ENCODE results near the gene FMNL2. TPM values are rescaled to one million over a fixed set of nuclear protein-coding genes. Genes with fewer than 3 reads are reported as not detected.
"Not testable (repeated sequence)": the region's sequence is repeated elsewhere in the genome, so short reads cannot be mapped to it uniquely, and the experiment has no call there.

FMNL2 gene
- polyA plus RNA-seq, 4 donors = 87.2 to 123 (median 98.3) TPM

DNA sequence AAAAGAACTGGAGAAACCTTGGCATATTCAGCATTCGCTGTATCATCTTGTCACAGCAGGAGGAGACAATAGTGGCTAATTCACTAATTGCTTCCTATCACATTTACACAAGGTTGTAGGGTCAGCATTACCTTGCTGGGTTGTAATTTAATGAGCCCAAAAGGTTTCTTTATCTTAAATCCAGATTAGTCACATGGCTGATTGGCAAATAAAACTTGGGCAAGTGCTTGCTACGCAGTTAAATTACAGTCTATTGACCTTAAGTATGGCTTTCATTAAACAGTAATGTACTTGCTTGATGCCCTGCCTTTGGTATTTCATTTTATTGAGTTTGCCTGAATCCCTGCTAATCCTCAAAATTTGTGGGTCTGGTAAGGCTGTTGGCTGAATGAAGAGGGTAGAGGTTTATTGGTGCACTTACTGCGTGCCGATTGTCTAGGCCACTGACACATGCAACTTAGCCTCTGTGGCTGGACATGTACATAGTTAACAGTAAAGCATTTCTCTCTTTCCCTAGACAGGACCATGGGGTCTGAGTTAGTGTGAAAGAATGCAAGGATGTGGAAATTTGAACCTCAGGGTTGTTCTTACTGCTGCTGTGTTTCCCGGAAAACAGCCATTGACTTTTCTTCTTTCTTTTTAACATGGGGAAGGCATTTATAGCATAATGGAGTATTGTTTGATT lies 34.3 kb downstream of the FMNL2 start:
- DNase-seq (ENCODE audit: low read depth in 4 of 4, low spot score in 2 of 4) = no peak

DNA sequence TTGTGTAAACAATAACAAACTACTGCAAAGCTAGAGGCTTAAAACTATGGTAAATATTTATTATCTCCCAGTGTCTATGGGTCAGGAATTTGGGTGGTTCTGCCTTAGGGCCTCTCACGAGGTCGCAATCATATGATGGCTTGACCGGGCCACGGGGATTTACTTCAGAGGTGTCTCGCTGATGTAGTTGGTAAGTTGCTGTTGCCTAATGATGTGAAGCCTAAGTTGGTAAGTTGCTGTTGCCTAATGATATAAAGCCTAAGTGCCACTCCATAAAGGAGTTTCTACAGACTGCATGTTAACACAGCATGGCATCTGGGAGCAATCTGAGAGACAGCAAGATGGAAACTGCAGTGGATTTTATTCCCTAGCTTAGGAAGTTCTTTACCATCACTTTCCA lies 35.8 kb downstream of the FMNL2 start:
- DNase-seq (ENCODE audit: low read depth in 4 of 4, low spot score in 2 of 4) = no peak

DNA sequence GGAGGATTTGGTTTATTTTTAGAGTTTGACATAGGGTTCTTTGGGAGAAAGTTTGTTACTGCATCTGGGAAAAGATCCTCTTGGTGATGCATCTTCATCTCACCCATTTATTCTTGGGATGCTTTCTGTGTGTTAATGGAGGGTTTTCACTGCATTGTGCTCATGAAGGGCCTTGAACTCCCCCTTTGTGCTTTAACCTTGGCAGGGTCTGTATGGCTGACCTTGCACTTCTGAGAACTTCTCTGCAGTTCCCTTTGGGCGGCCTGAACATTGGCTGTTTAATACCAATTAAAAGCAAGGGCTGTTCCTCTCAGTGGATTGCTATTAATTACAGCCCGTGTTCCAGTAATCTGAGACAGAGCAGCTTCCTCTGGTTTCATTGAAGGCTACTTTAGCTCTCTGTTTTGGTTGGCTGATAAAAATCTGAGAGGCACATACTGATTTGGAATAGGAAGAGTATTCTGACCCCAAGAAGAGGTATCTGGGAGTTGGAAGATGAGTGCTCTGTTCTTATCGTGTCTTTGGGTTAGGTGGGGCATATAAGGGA lies 37.5 kb downstream of the FMNL2 start:
- no peak for DNase-seq (ENCODE audit: low read depth in 4 of 4, low spot score in 2 of 4)

DNA sequence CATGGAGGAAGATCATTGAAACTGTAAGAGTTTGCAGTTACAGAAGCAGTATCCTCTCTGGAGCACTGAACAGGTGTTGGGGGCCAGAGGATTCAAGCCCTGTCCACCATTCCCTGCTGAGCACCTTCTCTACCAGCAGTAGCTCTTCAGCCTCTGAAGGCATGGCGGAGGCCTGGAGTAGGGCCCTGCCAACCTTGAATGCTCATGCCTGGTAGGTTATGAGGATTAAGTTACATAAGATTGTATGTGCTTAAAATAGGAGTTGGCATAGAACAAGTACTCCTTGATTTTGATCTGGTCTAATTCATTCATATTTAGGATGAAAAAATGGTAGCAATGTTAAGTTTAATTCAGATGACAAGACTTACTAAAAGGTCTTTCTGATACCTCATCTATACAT lies 40.2 kb downstream of the FMNL2 start:
- DNase-seq (ENCODE audit: low read depth in 4 of 4, low spot score in 2 of 4) = no peak

- DNase-seq (ENCODE audit: low read depth in 4 of 4, low spot score in 2 of 4) = no peak
These were observed 41.4 kb downstream of the FMNL2 start for GRCh38 chr2:152376385-152376784.

GRCh38 chr2:152376968-152377367 lies 42.0 kb downstream of the FMNL2 start:
- no peak for DNase-seq (ENCODE audit: low read depth in 4 of 4, low spot score in 2 of 4)

- DNase-seq (ENCODE audit: low read depth in 4 of 4, low spot score in 2 of 4) = no peak
These were observed 44.1 kb downstream of the FMNL2 start for GRCh38 chr2:152379089-152379488.

- no peak for DNase-seq (ENCODE audit: low read depth in 4 of 4, low spot score in 2 of 4)
These were observed 45.5 kb downstream of the FMNL2 start for GRCh38 chr2:152380261-152381055.

DNA sequence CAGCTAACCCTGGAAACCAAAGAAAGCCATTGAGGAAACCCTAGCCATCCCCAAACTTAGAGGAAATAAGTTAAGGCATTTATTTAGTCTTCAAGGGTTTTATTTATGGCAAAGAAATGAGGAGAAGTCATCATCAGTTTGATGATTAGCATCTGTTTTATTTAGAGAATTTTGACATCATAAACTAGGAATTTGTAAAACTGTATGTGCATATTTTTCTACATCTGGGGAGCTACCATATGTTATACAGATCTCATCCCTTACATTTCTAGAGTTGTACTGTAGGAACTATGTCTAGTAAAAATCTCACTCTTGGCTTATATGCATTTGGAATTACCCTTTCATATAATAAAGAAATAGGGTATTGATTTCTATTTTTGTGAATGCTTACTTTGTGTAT lies 48.7 kb downstream of the FMNL2 start:
- no peak for DNase-seq (ENCODE audit: low read depth in 4 of 4, low spot score in 2 of 4)

DNA sequence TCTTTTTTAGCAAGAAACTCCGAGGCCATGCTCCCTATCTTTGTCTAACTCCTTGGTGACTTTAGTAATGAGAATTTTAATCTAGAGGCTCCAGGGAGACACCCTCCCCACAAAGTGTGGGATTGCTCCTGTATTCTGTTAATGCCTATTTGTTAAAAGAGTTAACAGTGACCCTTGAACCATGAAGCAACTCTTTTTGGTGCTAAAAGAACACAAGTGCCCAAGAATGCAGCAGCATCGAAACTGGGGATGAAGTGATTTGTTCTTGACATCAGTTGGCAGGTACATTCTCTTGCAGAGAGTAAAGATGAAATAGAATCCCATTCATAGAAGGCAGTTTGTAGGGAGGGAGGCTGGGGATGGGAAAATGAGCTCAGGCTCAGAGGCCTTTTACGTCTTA lies 50.0 kb downstream of the FMNL2 start:
- no peak for DNase-seq (ENCODE audit: low read depth in 4 of 4, low spot score in 2 of 4)

DNA sequence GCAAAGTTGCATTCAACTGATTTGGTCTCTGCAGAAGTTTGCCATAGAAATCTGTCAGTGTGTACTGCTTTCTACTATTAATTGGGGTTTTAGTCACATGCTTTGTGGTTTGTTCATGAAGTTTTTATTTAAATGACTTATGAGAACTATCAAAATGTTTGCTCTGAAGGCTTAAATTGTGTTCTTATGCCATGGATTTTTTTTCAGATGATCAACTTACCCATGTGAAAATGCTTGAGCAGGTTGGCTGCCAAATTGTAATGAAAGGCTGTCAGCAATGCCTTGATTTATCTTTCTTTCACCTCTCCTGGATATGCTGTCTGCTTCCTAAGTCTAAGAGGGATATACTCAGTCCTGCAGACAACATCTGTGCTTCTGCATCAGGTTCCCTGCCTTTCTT lies 50.7 kb downstream of the FMNL2 start:
- DNase-seq (ENCODE audit: low read depth in 4 of 4, low spot score in 2 of 4) = no peak

DNA sequence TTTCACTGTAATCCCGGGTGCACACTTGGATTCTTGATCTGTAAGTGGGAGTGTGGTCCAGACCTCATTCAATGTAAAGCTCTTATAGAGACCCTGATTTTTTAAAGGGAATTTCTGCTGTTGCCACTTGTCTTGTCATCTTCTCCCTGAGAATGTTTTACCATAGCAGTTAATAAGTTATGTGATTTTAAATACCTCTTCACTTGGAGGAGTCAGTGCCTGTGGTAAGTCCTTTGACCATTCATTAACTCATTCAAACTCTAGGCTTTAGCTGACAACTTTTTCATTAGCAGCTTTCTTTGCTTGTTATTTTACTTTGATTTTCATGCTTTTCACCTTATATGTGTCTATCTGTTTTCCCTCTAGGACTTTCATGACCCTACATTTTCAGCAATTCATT lies 51.3 kb downstream of the FMNL2 start:
- DNase-seq (ENCODE audit: low read depth in 4 of 4, low spot score in 2 of 4) = no peak

DNA sequence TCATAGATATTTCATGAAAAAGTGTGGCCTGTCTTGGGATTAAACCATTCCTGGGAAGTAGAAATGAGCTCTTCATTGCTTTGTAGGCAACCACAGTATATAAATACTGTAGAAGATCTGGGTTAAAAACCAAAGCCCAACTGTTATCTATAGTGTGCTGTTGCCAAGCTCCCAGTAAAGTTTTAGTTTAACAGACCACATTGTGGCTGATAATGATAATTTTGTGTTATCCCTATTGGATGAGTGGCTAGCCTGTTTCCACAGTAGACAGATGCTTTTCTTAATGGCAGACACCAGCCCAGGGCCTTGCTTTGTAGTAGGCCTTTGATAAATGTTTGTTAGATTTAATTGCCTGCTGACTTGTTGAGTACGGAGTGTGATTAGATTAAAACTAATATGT lies 52.1 kb downstream of the FMNL2 start:
- no peak for DNase-seq (ENCODE audit: low read depth in 4 of 4, low spot score in 2 of 4)

DNA sequence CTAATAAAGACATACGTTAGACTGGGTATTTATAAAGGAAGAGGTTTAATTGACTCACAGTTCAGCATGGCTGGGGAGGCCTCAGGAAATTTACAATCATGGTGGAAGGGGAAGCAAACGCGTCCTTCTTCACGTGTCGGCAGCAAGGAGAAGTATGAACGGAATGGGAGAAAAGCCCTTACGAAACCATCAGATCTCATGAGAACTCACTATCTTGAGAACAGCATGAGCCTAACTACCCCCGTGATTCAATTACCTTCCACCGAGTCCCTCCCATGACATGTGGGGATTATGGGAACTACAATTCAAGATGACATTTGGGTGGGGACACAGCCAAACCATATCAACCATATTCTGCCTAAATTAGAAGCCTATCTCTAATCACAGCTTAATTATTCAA lies 53.3 kb downstream of the FMNL2 start:
- not testable (repeated sequence) for DNase-seq (ENCODE audit: low read depth in 4 of 4, low spot score in 2 of 4)

GRCh38 chr2:152389483-152389882 lies 54.5 kb downstream of the FMNL2 start:
- no peak for DNase-seq (ENCODE audit: low read depth in 4 of 4, low spot score in 2 of 4)

DNA sequence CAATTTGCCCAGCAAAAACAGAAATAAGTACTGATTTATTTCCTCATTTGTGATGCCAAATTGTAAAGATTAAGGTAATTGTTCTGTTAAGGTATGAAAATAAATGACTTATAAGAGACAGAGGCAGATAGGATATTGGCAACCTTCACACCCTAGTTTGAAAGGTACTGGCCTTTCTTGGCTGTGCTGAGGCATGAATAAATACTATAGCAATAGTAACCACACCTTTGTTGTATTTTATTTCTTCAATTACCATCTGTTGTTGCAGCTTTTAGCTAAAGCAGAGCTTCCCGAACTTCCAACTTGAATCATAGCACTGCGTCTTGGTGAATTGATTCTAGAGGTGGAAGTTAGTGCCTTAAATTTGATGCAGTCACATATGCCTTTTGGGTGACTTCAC lies 55.9 kb downstream of the FMNL2 start:
- no peak for DNase-seq (ENCODE audit: low read depth in 4 of 4, low spot score in 2 of 4)

DNA sequence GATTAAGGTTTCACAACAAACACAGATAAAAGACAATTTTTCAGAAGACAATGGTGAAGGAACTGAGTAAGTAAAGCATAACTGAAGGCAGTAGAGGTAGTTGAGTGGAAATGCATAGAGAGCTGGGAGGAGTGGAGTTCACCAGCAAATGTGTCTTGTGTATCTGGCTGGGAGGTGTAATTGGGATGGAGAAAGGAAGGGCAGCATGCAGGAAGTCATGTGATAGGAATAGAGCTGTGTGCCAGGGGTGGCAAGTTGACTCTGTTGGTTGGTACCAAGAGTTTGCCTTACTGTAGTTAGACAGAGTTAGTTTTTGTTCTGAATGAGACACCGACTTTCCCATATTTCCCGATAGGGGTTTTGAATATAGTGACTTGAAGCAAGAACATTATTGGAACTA lies 56.3 kb downstream of the FMNL2 start:
- no peak for DNase-seq (ENCODE audit: low read depth in 4 of 4, low spot score in 2 of 4)

GRCh38 chr2:152393377-152393776 lies 58.4 kb downstream of the FMNL2 start:
- no peak for DNase-seq (ENCODE audit: low read depth in 4 of 4, low spot score in 2 of 4)

DNA sequence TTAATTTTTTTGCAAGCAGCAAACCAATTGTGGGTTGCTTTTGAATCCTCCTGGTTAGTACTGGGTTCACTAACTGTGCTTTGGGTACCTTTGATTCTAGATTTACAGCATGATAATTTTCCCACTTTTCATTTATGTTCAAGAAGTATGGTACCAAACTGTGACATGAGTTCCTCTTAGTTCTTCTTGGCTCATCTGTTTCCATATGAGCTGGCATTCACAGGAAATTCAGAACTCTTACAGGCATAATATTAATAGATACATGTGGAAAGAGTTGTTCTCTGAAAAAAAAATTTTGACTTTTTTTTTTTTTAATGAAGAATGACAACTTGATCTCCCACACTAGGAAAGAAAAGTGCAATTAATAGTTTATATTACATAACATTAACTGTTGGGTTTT lies 59.4 kb downstream of the FMNL2 start:
- DNase-seq (ENCODE audit: low read depth in 4 of 4, low spot score in 2 of 4) = no peak

DNA sequence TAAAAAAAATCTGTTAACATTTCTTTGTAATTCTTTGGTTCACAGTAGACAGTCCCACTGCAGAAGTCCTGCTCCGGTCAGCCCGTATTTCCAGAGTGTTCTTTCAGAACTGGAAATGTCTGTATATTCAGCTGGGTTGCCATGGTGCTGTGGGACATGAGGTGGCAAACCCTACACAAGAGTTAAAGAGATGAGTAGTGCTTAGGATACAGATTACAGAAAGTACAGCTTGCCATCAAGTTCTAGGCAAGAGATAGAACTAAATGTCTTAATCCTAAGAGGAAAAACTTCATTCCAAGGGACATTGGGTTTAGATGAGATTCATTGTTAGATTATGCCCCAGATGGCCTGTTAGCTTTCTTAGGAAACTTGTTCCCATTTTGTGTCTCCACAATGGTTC lies 60.1 kb downstream of the FMNL2 start:
- DNase-seq (ENCODE audit: low read depth in 4 of 4, low spot score in 2 of 4) = no peak

DNA sequence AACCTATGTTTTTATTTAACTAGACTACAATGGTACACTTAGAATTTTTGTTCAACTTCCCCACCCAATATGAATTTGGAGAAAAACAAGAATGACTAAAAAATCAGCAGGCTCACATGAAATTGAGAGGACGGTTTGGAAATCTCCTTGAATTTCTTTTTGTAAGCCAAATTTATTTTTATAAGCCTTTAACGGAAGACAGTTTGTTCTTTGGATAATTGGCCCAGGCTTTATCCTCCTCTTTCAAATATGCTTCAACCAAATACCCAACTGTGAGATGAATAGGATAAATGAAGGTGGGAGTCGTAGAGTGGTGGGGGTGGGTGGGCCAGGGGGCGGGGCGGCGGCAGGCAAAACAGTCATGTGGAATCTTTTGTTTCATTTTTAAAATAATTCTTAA lies 60.6 kb downstream of the FMNL2 start:
- DNase-seq (ENCODE audit: low read depth in 4 of 4, low spot score in 2 of 4) = no peak

GRCh38 chr2:152396051-152396511 lies 61.1 kb downstream of the FMNL2 start:
- no peak for DNase-seq (ENCODE audit: low read depth in 4 of 4, low spot score in 2 of 4)
